ENCODE measurements around the gene CHCHD6. TPM values are rescaled to one million over a fixed set of nuclear protein-coding genes. Genes with fewer than 3 reads are reported as not detected.

Gene CHCHD6
- total RNA-seq, 1 donor from 2014 or later = 30.2 TPM

DNA sequence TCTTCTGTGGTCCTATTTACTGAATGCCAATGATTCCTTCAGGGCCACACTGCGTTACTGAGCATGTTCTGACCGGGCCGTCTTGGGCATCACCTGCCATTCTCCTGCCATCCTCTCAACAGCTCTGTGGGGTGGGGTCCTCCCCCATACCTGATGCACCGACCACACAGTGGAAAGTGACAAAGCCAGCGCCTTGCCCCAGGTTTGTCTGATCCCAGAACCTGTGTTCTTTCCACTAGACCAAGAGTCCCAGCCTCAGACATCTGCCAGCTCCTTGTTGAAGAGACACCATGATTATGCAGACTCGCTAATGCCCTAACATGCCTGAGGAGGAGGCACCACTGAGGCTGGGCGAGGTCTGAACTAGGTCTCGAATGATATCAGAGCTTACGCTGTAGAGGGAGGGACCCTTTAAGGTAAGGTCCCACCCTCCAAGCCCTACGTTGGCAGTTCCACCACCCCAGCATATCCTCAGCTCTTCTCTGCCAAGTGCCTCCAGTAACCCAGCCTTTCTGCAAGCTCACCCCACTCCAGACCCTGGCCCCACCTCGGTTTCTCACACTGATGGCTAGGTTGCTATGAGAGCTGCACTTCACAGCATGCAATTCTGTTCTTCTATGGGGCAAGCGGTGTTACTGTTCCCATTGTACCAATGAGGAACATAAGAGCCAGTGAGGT is 249.1 kb downstream of the CHCHD6 start:
- Mint-ChIP-seq H3K27me3 (no peaks in the 10 kb centered on the region), H3K36me3 (ENCODE audit: insufficient read depth) (peaks cover 2% of the 10 kb centered on the region), H3K9me3 (ENCODE audit: low read depth) (no peaks in the 10 kb centered on the region), H3K4me3 (ENCODE audit: low read depth) (no peak overlapping the region), H3K4me1 (ENCODE audit: low read depth) (no peaks in the 10 kb centered on the region), H3K27ac (no peak overlapping the region)
- TF ChIP-seq, protein P1, sequence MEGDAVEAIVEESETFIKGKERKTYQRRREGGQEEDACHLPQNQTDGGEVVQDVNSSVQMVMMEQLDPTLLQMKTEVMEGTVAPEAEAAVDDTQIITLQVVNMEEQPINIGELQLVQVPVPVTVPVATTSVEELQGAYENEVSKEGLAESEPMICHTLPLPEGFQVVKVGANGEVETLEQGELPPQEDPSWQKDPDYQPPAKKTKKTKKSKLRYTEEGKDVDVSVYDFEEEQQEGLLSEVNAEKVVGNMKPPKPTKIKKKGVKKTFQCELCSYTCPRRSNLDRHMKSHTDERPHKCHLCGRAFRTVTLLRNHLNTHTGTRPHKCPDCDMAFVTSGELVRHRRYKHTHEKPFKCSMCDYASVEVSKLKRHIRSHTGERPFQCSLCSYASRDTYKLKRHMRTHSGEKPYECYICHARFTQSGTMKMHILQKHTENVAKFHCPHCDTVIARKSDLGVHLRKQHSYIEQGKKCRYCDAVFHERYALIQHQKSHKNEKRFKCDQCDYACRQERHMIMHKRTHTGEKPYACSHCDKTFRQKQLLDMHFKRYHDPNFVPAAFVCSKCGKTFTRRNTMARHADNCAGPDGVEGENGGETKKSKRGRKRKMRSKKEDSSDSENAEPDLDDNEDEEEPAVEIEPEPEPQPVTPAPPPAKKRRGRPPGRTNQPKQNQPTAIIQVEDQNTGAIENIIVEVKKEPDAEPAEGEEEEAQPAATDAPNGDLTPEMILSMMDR (IDR thresholded peaks at IDR 0.05; ENCODE audit: unreplicated experiment) = no peak
- DNase-seq (ENCODE audit: low spot score, unreplicated experiment) = no peak

DNA sequence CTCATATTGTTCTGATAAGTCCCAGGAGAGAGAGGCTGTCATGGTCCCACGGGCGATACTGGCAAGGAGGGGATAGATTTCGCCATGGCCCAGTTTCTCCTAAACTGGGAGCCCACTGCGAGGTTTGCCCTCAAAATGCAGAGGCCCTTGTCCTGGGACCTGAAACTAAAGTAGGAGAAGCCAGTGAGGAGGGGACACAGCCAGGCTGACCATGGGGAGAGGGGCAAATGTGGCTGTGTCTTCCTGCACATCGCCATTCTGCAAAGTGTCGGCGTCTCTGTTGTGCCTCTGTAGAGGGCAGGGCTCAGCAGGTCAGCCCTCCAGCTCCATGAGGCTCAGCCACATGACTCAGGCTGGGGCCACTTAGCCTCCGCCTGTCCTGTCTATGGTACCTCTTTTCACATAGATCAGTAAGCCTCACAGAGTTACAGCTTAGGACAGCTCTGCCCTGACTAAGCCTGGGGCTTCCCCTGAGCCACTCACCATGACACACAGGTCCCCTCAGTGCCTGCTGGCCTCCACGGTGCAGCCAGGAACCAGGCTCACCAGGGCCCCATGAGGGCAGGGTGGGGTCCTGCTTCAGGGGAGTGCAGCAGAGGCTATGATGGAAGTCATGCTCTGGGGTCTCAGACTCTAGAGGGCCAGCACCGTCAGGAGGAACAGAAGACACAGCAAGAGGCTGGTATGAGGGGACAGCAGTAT is 250.3 kb downstream of the CHCHD6 start:
- no peaks in the 10 kb centered on the region for H3K36me3 Mint-ChIP-seq (ENCODE audit: insufficient read depth)
- TF ChIP-seq, protein P1 (IDR thresholded peaks at IDR 0.05; ENCODE audit: unreplicated experiment) = no peak
- H3K27me3 Mint-ChIP-seq = no peaks in the 10 kb centered on the region
- no peak for DNase-seq (ENCODE audit: low spot score, unreplicated experiment)
- H3K4me1 Mint-ChIP-seq (ENCODE audit: low read depth) = no peaks in the 10 kb centered on the region
- no peak overlapping the region for H3K27ac Mint-ChIP-seq
- no peak overlapping the region for H3K4me3 Mint-ChIP-seq (ENCODE audit: low read depth)
- no peaks in the 10 kb centered on the region for H3K9me3 Mint-ChIP-seq (ENCODE audit: low read depth)

DNA sequence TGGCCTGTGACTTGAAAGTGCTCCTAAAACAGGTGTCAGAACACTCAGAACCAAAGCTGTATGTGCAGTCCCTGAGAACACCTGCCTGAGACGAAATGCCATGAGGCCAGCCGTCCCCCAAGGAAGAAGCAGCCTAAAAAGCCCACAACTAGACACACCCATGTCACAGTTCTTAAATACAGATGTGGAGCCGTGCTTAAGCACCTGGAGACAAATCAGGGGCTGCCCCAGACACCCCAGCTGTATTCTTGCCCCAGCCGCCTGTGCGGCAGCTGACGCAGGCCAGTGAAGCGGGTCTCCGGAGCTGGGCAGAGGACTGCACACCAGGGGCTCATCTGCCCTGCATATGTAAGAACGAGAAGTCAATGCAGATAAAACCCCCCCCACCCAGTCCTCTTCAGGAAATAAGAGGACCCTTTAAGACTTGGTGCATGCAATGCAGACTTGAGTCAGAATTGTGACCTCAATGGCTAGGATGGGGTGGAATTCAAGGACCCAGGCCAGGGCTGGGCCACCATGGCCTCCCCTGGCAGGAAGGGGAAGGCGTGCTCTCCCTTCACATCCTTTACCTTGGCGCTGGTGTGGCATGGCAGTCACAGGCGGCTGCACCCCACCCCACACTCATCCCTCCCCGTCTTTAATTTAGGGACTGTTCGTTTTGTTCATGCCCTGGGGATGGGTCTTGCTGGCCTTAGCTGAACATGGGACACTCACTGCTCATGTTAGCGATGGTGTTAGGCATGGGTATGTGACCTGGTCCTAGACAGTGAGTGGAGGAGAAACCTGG is 251.2 kb downstream of the CHCHD6 start:
- TF ChIP-seq, protein P1 (IDR thresholded peaks at IDR 0.05; ENCODE audit: unreplicated experiment) = no peak
- DNase-seq (ENCODE audit: low spot score, unreplicated experiment) = no peak
- Mint-ChIP-seq H3K9me3 (ENCODE audit: low read depth) (no peaks in the 10 kb centered on the region), H3K4me1 (ENCODE audit: low read depth) (peaks cover 3% of the 10 kb centered on the region), H3K27me3 (no peaks in the 10 kb centered on the region), H3K36me3 (ENCODE audit: insufficient read depth) (no peaks in the 10 kb centered on the region), H3K4me3 (ENCODE audit: low read depth) (no peak overlapping the region), H3K27ac (no peak overlapping the region)

DNA sequence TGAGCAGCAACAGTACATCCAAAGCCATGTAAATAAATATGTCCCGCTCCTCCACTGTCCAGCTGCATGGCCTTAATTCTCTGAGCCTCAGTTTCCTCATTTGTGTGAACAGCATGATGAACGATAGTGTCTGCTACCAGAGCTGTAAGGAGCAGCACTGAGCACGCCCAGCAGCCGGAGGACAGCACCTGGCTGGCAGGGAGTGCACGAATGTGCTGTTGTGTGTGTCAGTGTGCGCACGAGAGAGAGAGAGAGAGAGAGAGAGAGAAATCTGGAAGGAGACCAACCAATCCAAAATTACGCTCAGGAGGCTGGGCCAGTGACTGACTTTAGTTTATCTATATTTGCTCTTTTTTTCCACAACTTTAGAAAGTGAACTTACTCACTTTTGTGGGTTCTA is 252.3 kb downstream of the CHCHD6 start:
- Mint-ChIP-seq H3K27me3 (no peaks in the 10 kb centered on the region), H3K4me3 (ENCODE audit: low read depth) (no peak overlapping the region), H3K9me3 (ENCODE audit: low read depth) (no peaks in the 10 kb centered on the region), H3K27ac (no peak overlapping the region), H3K4me1 (ENCODE audit: low read depth) (peaks cover 6% of the 10 kb centered on the region), H3K36me3 (ENCODE audit: insufficient read depth) (peaks cover 1% of the 10 kb centered on the region)
- TF ChIP-seq, protein P1 (IDR thresholded peaks at IDR 0.05; ENCODE audit: unreplicated experiment) = no peak
- DNase-seq (ENCODE audit: low spot score, unreplicated experiment) = no peak
